Activated naive CD8-positive, alpha-beta T cell treated with anti-CD3 and anti-CD28 coated beads, Interleukin-2, amount 50 U/mL, for 16 hours (primary cell): Measurements from ENCODE around the gene SPTBN5.

ENCODE experiments used
- DNase-seq: peaks from one replicate; pipeline ENCODE4 v3.0.0-alpha.2; 2020; ENCODE audit warnings: low read depth, low spot score

Gene SPTBN5

GRCh38 chr15:41866872-41867579 lies 26.8 kb downstream of the SPTBN5 start:
- no peak for DNase-seq

DNA sequence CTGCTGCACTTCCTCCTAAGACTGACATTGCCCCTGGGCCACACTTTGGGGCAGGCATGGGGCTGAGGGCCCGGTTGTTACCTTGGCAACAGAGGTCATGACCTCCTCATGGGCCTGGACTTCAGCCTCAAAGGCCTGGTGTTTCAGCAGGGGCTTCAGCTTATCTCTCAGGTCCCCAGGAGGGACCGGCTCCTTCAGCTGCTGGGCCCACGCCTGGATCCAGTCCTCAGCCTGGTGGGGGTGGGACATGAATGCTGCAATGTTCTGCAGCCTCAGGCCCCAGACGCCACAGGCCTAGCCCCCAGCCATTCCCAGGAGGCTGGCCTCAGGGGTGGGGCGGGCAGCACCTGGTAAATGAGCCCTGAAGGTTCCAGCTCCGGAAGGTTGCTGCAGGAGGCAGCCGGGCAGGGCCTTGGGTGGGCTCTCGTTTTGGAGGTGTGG lies 27.6 kb downstream of the SPTBN5 start:
- no peak for DNase-seq

DNA sequence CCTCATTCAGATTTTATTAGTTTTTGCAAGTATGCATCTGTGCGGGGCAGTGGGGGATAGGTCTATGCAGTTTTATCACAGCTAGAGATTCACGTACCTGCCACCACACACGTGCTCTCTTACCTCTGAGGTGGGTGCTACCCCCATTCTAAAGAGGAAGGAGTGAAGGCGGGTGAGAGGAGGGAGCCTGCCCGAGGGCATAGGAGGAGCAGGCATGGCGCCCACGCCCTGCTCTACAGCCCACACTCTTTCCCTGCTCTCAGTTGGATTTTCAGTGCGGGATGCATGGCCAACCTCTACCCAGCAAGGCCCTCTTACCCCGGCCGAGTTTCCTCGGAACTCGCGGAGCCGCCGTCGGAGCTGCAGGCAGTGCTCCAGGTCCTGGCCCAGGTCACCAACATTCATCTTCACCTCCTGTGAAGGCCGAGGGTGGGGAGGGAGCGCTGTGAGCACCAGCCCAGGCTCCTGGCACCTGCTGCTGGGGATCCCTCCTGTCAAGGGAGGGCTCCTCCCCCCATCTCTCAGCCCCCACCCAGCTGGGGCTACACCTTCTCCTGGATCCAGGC lies 28.3 kb downstream of the SPTBN5 start:
- DNase-seq: no peak

DNA sequence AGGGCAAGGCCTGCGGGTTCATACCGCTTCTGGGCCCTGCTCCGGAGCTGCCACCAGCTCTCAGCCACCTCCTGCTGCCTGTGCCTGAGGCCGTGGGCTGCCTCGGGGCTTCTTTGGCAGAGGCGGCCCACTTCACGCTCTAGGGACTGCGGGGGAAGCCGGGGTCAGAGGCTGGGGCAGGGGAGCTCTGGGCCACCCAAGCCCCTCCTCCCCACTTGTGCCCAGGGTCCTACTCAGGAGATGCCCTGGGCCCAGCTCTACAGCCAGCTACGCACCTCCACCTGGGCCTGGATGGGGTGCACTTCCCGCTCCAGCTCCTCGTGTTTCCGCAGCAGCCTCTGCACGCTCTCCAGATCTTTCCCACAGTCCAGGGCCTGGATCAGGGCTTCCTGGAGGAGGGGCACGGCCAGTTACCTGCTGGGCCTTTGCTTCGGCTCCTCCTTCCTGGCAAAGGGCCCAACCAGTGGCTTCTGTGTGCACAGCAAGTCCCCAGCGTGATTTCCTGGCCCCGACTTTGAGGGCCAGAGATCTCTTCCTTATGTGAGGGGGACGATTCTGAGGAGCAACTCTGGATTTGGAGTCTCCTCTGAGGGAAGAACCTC lies 31.2 kb downstream of the SPTBN5 start:
- no peak for DNase-seq

GRCh38 chr15:41861736-41862356 lies 32.0 kb downstream of the SPTBN5 start:
- no peak for DNase-seq

- no peak for DNase-seq
Observed at GRCh38 chr15:41860049-41860828, 33.6 kb downstream of the SPTBN5 start.

DNA sequence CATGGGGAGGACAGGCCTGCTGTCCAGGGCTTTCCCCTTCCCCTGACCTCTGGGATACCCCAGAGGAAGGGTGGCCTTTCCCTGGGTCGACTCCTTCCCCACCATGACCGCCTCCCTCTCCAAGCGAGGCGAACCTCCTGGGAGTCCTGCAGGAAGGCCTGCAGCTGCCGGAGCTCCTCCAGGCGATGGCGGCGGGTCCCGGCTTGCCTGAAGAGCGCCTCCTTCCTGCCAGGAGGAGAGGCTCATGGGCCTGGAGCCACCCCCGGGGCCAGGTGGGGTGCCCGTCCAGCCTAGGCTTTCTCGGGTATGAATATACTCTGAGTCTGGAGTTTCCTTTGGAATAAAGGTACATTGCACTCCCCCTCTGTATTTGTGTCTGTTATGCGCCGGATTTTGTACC lies 35.1 kb downstream of the SPTBN5 start:
- no peak for DNase-seq

DNA sequence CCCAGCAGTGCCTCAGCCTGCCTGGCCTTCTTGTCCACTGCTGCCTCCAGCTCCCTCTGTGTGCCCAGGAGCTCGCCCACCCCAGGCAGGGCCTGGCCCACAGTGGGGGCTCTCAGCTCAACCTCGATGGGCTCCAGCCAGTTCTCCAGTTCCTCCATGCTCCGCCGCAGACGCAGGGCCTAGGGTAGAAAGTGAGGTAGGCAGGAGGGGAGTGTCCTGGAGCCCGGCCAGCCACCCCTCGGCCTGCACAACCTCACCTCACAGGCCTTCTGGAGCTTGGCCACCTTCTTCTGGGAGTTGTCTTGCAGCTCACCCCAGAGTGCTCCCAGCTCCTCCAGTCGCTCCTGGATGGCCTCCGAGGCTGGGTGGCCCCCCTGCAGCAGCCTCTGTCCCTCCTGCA lies 36.5 kb downstream of the SPTBN5 start:
- no peak for DNase-seq

- DNase-seq: no peak
Observed at GRCh38 chr15:41856716-41857115, 37.1 kb downstream of the SPTBN5 start.

DNA sequence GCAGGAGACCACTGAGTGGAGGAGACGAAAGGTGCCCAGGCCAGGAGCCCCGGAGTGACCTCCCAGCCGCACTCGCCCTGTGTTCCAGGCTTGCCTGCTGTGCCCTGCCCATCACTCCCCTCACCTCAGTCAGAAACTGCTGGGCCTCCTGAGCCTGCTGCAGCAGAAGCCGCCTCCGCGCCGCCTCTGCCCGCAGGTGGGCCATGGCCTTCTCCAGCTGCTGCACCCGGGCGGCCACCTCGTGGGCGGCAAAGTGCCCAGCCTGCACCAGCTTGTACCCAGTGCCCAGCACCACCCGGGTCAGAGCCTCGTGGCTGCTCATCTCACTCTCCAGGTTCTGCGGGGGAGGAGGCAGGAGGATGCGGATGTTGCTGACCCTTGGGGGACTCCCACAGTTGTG lies 37.6 kb downstream of the SPTBN5 start:
- no peak for DNase-seq

- no peak for DNase-seq
Observed at GRCh38 chr15:41855261-41855961, 38.4 kb downstream of the SPTBN5 start.

GRCh38 chr15:41854443-41854842 lies 39.4 kb downstream of the SPTBN5 start:
- no peak for DNase-seq

GRCh38 chr15:41853831-41854230 lies 40.0 kb downstream of the SPTBN5 start:
- DNase-seq: no peak

- DNase-seq: no peak
Observed at GRCh38 chr15:41852736-41853590, 40.9 kb downstream of the SPTBN5 start.

DNA sequence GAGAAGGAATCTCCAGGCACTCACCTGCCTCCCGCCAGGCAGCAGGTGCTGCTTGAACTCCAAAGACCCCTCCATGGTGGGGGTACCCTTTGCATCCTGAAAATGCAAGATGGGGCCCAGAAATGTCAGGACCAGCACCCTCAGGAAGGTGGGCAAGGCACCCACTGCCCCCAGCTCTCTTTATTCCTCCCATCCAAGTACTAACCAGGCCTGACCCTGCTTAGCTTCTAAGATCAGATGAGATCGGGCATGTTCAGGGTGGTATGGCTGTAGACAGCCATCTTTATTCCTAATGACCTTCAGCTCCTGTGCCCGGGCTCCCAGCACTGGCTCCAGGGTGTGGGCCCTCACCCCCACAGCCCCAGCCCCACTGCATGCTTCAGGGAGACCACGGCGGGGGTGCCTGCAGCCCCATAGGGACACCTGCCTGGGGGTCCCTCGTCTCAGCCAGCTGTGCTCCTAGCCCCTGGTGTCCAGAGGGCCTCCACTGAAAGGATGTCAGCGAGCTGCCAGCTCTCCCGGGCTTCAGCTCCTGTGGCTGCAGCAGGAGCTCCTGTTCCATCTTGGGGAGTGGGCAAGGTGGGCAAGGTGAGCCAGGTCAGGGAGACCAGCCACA lies 42.0 kb downstream of the SPTBN5 start:
- DNase-seq: no peak

DNA sequence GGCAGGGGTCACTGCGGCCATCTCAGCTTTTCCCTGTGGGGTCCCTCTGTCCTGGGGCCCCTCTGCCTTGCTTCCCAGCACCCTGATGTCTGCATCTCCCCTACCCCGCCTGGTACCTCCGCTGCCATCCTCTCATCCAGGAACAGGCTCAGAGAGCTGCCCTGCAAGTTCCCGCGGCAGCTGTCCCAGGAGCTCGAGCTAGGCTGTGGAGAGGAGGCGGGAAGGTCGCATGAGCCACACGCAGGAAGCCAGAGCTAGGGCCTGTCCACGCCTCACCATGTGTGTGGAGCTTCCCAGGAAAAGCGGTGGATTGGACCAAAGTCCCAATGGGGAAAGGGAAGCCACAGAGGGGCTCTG lies 42.7 kb downstream of the SPTBN5 start:
- DNase-seq: no peak

- no peak for DNase-seq
Observed at GRCh38 chr15:41850482-41851166, 43.2 kb downstream of the SPTBN5 start.

DNA sequence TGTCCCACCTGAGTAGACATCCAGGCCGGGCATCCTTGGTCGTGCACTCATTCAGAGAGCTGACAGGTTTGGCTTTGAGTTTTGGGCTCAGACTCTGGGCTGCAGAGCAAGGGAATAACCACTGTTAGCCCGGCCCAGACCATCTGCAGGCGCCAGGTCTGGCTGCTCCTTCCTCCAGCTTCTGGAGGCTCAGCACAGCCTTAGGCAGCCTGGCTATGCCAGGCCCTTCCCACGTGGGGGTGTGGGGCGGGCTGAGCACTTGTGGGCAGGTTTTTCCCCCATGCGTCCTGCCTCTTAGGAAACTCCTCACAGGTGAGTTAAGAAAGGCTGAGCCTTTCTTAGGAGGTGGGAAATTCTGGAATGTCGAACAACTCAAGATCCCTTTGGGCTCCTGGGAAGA lies 44.0 kb downstream of the SPTBN5 start:
- DNase-seq: no peak

- no peak for DNase-seq
Observed at GRCh38 chr15:41849204-41849603, 44.6 kb downstream of the SPTBN5 start.
